Activated CD4-positive, alpha-beta T cell treated with anti-CD3 and anti-CD28 coated beads, Interleukin-2, amount 10 ng/mL, durations not matched to agents 24 days and 14 days (primary cell): ENCODE measurements around the gene CDH4. TPM values are rescaled to one million over a fixed set of nuclear protein-coding genes. Genes with fewer than 3 reads are reported as not detected.

ENCODE experiments used
- DNase-seq: peaks from one replicate; pipeline ENCODE4 v3.0.0; 2022
- H3K27ac Mint-ChIP-seq: one replicate; pipeline ENCODE4 v1.8.0; 2022; ENCODE audit warnings: mild to moderate bottlenecking, mixed read lengths
- H3K27me3 Mint-ChIP-seq: one replicate; pipeline ENCODE4 v1.8.0; 2022; ENCODE audit warnings: mixed read lengths
- H3K36me3 Mint-ChIP-seq: one replicate; pipeline ENCODE4 v1.8.0; 2022; ENCODE audit warnings: low read depth, mild to moderate bottlenecking, mixed read lengths
- H3K4me1 Mint-ChIP-seq: one replicate; pipeline ENCODE4 v1.8.0; 2021; ENCODE audit warnings: mixed read lengths
- H3K4me3 Mint-ChIP-seq: one replicate; pipeline ENCODE4 v1.8.0; 2022; ENCODE audit warnings: mild to moderate bottlenecking, moderate library complexity, mixed read lengths
- H3K9me3 Mint-ChIP-seq: one replicate; pipeline ENCODE4 v1.8.0; 2021; ENCODE audit warnings: mixed read lengths
- intact Hi-C: fragments of 100-400 bp; cut with micrococcal nuclease; formaldehyde crosslinking; loops from one replicate; pipeline ENCODE4 v1.15.1; 2023
- total RNA-seq: library from RNA; stranded (reverse); gene quantifications from 2 replicates; pipeline ENCODE4 v1.2.3, GENCODE V29; 2022

Gene CDH4
- total RNA-seq, 1 donor from 2014 or later: not detected

GRCh38 chr20:61879694-61880093 is 627.6 kb downstream of the CDH4 start:
- Mint-ChIP-seq H3K36me3 (no peaks in the 10 kb centered on the region), H3K27ac (no peak overlapping the region), H3K27me3 (no peaks in the 10 kb centered on the region), H3K4me1 (no peaks in the 10 kb centered on the region), H3K4me3 (no peak overlapping the region), H3K9me3 (no peaks in the 10 kb centered on the region)
- intact Hi-C loops: no loop called here
- DNase-seq: no peak

DNA sequence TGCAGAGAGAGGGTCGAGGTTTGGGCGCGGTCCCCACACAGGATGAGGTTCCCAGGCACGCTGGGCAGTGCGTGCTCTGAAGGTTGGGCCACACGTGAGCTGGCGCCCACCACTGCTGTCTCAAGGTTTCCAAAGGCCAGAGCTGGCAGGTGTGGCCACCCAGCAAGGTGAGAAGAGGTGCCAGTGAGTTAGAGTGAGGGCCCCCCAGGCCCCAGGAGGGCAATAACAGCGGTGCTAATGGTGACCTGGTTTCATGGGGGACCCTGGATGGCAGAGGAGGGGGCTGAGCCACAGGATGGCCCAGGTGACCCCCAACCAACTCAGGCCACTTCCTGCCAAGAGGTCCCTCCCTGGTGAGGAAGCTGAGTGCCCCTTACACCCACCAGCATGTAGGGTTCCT is 628.6 kb downstream of the CDH4 start:
- Mint-ChIP-seq H3K9me3 (no peaks in the 10 kb centered on the region), H3K4me1 (no peaks in the 10 kb centered on the region), H3K27ac (no peak overlapping the region), H3K4me3 (no peak overlapping the region), H3K27me3 (no peaks in the 10 kb centered on the region), H3K36me3 (no peaks in the 10 kb centered on the region)
- no peak for DNase-seq
- intact Hi-C loops: no loop called here

- Mint-ChIP-seq H3K36me3 (no peaks in the 10 kb centered on the region), H3K9me3 (no peaks in the 10 kb centered on the region), H3K4me1 (no peaks in the 10 kb centered on the region), H3K4me3 (no peak overlapping the region), H3K27ac (no peak overlapping the region), H3K27me3 (no peaks in the 10 kb centered on the region)
- no peak for DNase-seq
- intact Hi-C loops: no loop called here
Observed at GRCh38 chr20:61881416-61881815, 629.4 kb downstream of the CDH4 start.

- no peak overlapping the region for H3K4me3 Mint-ChIP-seq
- no peak for DNase-seq
- H3K9me3 Mint-ChIP-seq: no peaks in the 10 kb centered on the region
- no peaks in the 10 kb centered on the region for H3K36me3 Mint-ChIP-seq
- intact Hi-C loops: no loop called here
- H3K4me1 Mint-ChIP-seq: no peaks in the 10 kb centered on the region
- no peaks in the 10 kb centered on the region for H3K27me3 Mint-ChIP-seq
- H3K27ac Mint-ChIP-seq: no peak overlapping the region
Observed at GRCh38 chr20:61881861-61882260, 629.8 kb downstream of the CDH4 start.

DNA sequence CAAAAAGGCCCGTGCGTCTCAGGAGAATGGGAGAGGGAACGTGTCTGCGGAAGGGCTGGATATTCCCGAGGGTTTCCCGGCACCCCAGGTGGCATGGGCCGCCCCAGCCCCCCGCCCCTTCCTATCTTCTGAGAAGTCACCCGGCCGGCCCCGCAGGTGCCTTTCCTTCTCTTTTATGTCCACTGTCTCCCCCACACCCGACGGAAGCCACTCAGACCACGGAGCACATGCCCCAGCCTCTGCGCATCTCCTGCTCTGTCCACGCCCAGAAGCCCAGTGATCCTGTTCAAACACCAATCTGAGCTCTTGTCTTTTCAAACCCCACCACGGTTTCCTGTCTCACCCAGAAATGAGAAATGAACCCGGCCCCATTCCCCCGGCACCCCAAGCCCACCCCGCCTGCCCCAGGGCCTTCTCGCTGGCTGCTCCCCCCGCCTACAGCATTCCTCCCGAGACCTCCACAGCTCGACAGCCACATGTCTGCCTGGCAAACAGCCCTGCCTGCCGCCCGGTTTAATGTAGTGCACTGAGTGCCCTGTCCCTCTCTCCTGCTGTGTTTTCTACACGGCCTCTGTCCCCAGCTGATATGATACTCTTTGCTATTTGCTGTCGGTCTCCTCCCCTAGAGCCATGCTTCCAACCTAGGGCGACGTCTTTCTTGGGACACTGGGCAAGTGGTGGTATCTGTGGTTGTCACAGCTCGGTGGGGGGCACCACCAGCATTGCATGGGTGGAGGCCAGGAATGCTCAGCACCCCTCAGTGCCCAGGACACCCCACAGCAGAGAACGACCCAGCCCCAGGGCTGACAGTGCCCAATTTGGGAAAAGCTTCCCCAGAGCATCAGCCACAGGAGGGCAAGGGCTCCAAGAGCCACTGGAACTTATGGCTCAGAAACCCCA is 630.9 kb downstream of the CDH4 start:
- Mint-ChIP-seq H3K4me1 (peaks cover 2% of the 10 kb centered on the region), H3K27ac (no peak overlapping the region), H3K9me3 (no peaks in the 10 kb centered on the region), H3K4me3 (no peak overlapping the region), H3K27me3 (no peaks in the 10 kb centered on the region), H3K36me3 (no peaks in the 10 kb centered on the region)
- intact Hi-C loops: no loop called here
- DNase-seq: no peak

- Mint-ChIP-seq H3K27ac (no peak overlapping the region), H3K27me3 (no peaks in the 10 kb centered on the region), H3K4me1 (peaks cover 2% of the 10 kb centered on the region), H3K9me3 (no peaks in the 10 kb centered on the region), H3K4me3 (no peak overlapping the region), H3K36me3 (no peaks in the 10 kb centered on the region)
- intact Hi-C loops: no loop called here
- DNase-seq: no peak
Observed at GRCh38 chr20:61883857-61884393, 631.9 kb downstream of the CDH4 start.

- H3K36me3 Mint-ChIP-seq: no peaks in the 10 kb centered on the region
- H3K4me1 Mint-ChIP-seq: peaks cover 2% of the 10 kb centered on the region
Observed at GRCh38 chr20:61884571-61885389, 632.7 kb downstream of the CDH4 start.

GRCh38 chr20:61885759-61886715 is 634.0 kb downstream of the CDH4 start:
- peaks cover 18% of the 10 kb centered on the region for H3K9me3 Mint-ChIP-seq
- intact Hi-C loops: no loop called here
- no peak overlapping the region for H3K4me3 Mint-ChIP-seq
- H3K27ac Mint-ChIP-seq: no peak overlapping the region
- no peaks in the 10 kb centered on the region for H3K27me3 Mint-ChIP-seq
- no peaks in the 10 kb centered on the region for H3K36me3 Mint-ChIP-seq
- no peak for DNase-seq
- peaks cover 2% of the 10 kb centered on the region for H3K4me1 Mint-ChIP-seq

More at GRCh38 chr20:61884571-61885389, 632.7 kb downstream of the CDH4 start:
- H3K4me3 Mint-ChIP-seq: no peak overlapping the region
- no peaks in the 10 kb centered on the region for H3K27me3 Mint-ChIP-seq
- peaks cover 8% of the 10 kb centered on the region for H3K9me3 Mint-ChIP-seq
- H3K27ac Mint-ChIP-seq: no peak overlapping the region
- intact Hi-C loops: no loop called here
- DNase-seq: no peak

DNA sequence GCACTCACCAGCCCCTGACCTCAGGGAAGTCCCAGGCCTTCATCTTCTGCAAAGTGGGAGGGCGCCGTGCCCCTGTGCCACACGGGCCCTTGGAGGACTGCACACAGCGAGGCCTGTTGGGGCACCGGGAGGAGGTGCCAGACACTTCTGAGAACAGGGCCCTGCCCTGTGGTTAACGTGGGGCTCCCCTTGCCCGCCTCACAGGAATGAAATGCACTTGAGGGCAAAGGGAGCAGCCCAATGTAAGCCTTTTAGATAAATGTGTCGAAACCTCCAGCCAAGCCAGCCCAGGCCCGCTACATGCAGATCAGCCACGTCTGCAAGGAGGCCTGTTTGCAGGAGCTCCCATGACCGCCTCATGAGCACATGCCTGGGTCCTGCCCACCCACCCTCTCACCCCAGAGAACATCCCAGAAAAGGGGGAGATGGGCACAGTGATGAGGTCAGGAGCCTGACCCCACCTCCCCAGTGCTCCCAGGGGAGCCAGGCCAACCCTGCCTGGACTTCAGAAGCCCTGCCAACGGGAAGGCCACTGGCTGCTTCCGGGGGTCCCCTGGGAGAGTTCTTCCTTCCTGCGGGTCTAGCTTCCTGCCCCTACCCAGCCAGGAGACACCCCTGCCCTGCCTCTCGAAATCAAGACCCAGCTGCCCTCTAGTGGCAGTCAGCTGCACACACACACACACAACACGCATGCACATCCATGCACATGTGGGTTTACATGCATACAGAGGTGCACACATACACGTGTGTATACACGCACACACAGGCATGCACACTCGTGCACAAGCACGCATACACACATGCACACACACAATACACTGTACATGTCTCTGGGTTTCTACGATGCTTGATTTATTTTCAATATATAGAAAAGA is 634.9 kb downstream of the CDH4 start:
- Mint-ChIP-seq H3K27me3 (no peaks in the 10 kb centered on the region), H3K4me1 (peaks cover 2% of the 10 kb centered on the region), H3K4me3 (no peak overlapping the region), H3K9me3 (peaks cover 18% of the 10 kb centered on the region), H3K36me3 (no peaks in the 10 kb centered on the region), H3K27ac (no peak overlapping the region)
- DNase-seq: peak; percentile 76
- intact Hi-C loops: no loop called here

GRCh38 chr20:61887596-61888093 is 635.6 kb downstream of the CDH4 start:
- no peak overlapping the region for H3K27ac Mint-ChIP-seq
- intact Hi-C loops: no loop called here
- peaks cover 2% of the 10 kb centered on the region for H3K4me1 Mint-ChIP-seq
- H3K4me3 Mint-ChIP-seq: no peak overlapping the region
- peaks cover 18% of the 10 kb centered on the region for H3K9me3 Mint-ChIP-seq
- H3K27me3 Mint-ChIP-seq: no peaks in the 10 kb centered on the region
- H3K36me3 Mint-ChIP-seq: no peaks in the 10 kb centered on the region
- no peak for DNase-seq

DNA sequence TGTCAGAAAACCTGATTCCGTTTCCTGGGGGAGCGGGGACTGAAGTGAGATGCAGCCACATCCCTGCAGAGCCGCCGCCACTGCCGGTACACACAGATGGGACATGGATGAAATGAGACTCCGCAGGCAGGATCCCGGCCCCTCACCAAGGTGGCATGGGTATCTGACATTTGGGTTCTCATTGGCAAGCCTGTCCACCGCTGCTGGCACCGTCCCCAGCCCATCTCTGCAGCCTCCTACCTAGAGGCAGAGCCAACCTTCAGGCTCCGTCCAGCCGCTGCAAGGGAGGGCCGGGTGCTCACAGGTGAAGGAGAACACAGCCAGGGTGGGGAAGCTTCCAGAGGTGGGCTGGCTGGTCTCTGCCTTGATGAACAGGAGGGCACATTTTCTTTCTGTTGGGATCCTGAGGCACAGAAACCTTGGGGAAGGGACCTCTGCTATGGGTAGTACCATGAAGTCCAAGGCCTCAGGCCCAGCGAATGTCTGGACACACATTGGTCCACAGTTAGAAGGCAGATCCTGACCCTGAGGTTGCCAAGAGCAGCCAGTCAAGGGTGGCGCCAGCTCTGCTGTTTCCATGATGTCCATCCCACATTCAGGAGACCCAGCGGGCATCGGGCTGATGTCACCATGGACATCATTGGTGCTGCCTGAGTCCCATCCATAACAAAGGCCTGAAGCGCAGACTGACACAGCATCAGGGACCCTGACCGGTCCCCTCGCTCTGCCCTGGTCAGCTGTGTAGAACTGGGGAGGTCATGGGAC is 636.2 kb downstream of the CDH4 start:
- Mint-ChIP-seq H3K4me3 (no peak overlapping the region), H3K27me3 (no peaks in the 10 kb centered on the region), H3K4me1 (peaks cover 2% of the 10 kb centered on the region), H3K27ac (no peak overlapping the region), H3K9me3 (peaks cover 18% of the 10 kb centered on the region), H3K36me3 (no peaks in the 10 kb centered on the region)
- no peak for DNase-seq
- intact Hi-C loops: no loop called here

DNA sequence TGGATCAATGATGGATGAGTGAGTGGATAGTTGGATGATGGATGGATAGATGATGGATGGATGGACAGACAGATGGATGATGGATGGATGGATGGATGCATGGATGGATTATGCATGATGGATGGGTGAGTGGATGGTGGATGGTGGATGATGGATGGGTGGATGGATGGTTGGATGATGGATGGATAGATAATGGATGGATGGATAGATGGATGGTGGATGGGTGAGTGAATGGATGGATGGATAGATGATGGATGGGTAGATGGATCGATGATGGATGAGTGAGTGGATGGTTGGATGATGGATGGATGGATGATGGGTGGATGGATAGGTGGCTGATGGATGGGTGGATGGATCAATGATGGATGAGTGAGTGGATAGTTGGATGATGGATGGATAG is 637.6 kb downstream of the CDH4 start:
- Mint-ChIP-seq H3K36me3 (no peaks in the 10 kb centered on the region), H3K4me1 (peaks cover 2% of the 10 kb centered on the region), H3K4me3 (no peak overlapping the region), H3K27ac (no peak overlapping the region), H3K9me3 (peaks cover 18% of the 10 kb centered on the region), H3K27me3 (no peaks in the 10 kb centered on the region)
- DNase-seq: no peak
- intact Hi-C loops: no loop called here
